Ureter (tissue), 1 donor: ENCODE data around the gene UNC119B. TPM values are rescaled to one million over a fixed set of nuclear protein-coding genes. Genes with fewer than 3 reads are reported as not detected.

Source experiments
- DNase-seq: peaks from one replicate; pipeline ENCODE4 v3.0.0-alpha.2; 2020; ENCODE audit warnings: low spot score
- total RNA-seq: library from RNA; stranded (reverse); gene quantifications from one replicate; pipeline ENCODE4 v1.2.4, GENCODE V29; 2023
- donor health status: DM: yes; HTN: yes; CAD: no.

Gene UNC119B
- total RNA-seq, 1 donor from 2014 or later = 28.4 TPM

GRCh38 chr12:120739821-120740613 lies 29.8 kb downstream of the UNC119B start:
- DNase-seq = no peak

- DNase-seq = no peak
Observed at GRCh38 chr12:120740871-120741270, 30.6 kb downstream of the UNC119B start.

GRCh38 chr12:120741476-120742421 lies 31.5 kb downstream of the UNC119B start:
- no peak for DNase-seq

GRCh38 chr12:120744922-120745493 lies 34.8 kb downstream of the UNC119B start:
- no peak for DNase-seq

GRCh38 chr12:120748242-120748641 lies 38.0 kb downstream of the UNC119B start:
- DNase-seq = no peak

GRCh38 chr12:120749256-120749655 lies 39.0 kb downstream of the UNC119B start:
- no peak for DNase-seq

GRCh38 chr12:120750806-120751205 lies 40.5 kb downstream of the UNC119B start:
- no peak for DNase-seq

- no peak for DNase-seq
Observed at GRCh38 chr12:120751389-120751788, 41.1 kb downstream of the UNC119B start.

- no peak for DNase-seq
Observed at GRCh38 chr12:120754792-120755191, 44.5 kb downstream of the UNC119B start.

- no peak for DNase-seq
Observed at GRCh38 chr12:120755269-120755668, 45.0 kb downstream of the UNC119B start.

- no peak for DNase-seq
Observed at GRCh38 chr12:120757226-120757742, 47.0 kb downstream of the UNC119B start.

GRCh38 chr12:120757949-120758348 lies 47.7 kb downstream of the UNC119B start:
- DNase-seq = no peak

GRCh38 chr12:120758798-120759590 lies 48.7 kb downstream of the UNC119B start:
- DNase-seq = no peak

- DNase-seq = no peak
Observed at GRCh38 chr12:120759591-120760348, 49.5 kb downstream of the UNC119B start.

GRCh38 chr12:120760349-120761254 lies 50.3 kb downstream of the UNC119B start:
- DNase-seq = no peak

- DNase-seq = no peak
Observed at GRCh38 chr12:120761519-120761934, 51.3 kb downstream of the UNC119B start.

- no peak for DNase-seq
Observed at GRCh38 chr12:120762086-120762485, 51.8 kb downstream of the UNC119B start.

- no peak for DNase-seq
Observed at GRCh38 chr12:120763250-120763649, 53.0 kb downstream of the UNC119B start.

- no peak for DNase-seq
Observed at GRCh38 chr12:120764816-120765215, 54.6 kb downstream of the UNC119B start.
